GM18870 (cell line): ENCODE results near the gene BBS9.
"Not testable (repeated sequence)": the region's sequence is repeated elsewhere in the genome, so short reads cannot be mapped to it uniquely, and the experiment has no call there.

Experiments used
- ATAC-seq: cut with Tn5 transposase; IDR thresholded peaks from one replicate; pipeline ENCODE4 v1.9.1; 2021; ENCODE audit warnings: moderate library complexity; ENCODE audit not compliant: unreplicated experiment

BBS9 gene

DNA sequence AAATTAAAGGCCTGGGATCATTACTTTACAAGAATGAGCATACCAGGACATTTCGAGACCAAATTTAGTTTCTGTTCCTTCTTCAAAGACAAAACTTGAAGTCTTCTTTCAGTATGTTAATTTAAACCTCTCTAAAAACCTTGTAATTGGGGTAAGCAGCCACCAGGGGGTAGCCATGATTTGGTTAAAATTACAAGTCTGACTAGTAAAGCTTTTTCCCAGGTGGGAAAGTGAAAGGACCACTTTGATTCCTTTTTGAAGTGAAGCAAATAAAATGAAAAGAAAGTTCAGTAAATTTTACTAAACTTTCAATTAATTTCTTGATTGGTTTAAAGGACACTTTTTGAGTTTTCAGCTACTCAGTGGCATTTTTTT is 294.3 kb downstream of the BBS9 start:
- peak; percentile 96 for ATAC-seq

- no peak for ATAC-seq
These were observed 296.0 kb downstream of the BBS9 start for GRCh38 chr7:33425395-33425794.

DNA sequence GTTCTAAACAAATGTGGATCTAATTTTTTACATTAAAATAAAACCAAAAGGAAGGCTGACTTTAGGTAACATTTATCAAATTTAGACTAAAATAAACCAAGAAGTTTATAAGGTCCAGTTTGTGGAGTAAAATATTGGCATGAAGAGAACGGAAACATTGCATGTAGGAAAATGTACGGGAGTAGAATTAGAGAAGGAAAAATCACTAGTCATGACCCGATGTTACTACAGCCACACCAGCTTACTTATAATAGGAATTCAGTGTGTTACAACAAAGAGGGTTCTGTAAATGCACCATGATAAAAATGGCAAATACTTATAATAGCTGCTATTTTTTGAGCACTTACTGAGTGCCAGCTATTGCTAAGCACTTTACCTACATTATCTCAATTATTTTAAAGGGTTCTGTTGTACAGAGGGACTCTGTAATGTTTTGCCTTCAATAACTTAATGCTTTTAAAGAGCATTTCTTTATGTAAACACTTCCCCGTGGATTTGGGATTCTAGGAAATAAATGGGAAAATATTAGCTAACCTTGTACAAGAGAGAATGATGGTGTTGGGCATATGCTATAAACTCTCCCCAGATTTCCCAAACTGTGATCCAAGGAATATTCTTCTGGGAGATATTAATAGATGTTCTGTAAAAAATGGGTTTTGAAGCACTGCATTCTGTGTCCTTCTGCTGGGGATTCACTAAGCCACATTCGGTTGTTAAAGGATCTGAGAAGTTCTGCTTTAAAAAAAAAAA is 296.7 kb downstream of the BBS9 start:
- ATAC-seq = no peak

DNA sequence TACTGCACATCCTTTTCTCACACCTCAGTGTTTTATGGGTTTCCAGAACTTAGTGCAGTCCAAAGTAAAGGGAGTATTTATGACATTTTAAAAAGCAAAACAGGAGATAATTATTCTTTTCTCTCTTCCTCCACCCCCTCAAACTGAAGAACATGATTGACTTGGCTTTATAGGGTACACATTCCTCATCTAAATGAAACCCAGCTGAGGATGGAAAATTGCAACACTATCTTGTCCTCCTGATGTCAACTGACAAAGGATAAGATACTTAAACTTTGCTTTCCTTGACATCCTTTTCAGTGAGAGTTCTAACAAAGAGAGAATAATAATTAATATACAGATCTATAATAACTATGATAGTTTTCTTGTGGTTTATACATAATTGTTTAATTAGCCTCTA is 299.1 kb downstream of the BBS9 start:
- no peak for ATAC-seq

DNA sequence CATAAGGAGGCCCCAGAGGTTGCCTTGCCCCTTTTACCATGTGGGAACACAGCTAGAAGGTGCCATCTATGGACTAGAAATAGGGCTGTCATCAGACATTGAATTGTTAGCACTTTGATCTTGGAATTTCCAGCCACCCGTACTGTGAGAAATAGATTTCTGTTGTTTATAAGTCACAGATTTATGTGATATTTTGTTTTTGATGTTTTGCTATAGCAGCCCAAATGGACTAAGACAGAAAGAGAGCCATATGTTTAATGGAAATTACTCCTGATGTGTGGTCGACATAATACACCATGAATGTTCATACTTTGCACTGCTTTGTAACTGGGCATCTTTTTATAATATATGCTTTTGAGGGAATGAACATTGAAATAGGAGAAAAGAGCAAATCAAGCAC is 302.2 kb downstream of the BBS9 start:
- no peak for ATAC-seq

- ATAC-seq = no peak
These were observed 303.5 kb downstream of the BBS9 start for GRCh38 chr7:33432821-33433220.

DNA sequence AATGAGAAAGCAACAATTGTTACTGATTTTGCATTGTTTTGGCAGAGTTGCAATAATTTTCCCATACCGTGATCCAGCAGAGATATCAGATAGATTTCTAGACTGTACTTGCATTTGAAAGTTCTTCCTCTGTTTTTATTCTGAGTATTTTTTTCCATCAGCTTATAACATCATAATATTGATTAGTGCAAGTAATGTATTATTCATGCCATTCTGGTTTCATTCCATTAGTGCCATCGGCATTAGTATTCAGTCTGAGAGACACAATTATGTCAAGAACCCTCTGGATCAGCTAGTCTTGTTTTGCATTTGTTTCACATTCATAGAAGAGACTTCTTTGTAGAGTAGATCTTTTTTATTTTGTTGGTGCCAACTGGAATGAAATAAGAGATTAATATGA is 304.0 kb downstream of the BBS9 start:
- ATAC-seq = no peak

DNA sequence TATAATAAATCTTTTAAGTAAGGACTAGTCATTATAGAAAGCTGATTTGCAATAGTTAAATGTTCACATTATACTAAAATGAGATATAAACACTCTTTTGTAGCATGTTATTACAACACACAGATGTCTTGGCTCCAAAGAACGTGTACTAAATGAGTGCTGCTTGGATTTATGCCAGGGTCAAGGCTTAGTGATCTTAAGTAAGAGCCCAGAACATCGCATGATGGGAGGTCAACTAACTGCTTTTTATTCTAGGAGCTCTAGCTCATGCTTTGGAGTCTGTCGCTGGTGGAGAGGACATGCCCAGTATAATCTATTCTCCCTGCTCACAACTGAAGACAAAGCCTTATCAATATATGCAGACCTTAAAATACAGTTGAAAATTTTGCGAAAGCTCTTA is 315.1 kb downstream of the BBS9 start:
- ATAC-seq = no peak

GRCh38 chr7:33446551-33446950 is 317.2 kb downstream of the BBS9 start:
- no peak for ATAC-seq

DNA sequence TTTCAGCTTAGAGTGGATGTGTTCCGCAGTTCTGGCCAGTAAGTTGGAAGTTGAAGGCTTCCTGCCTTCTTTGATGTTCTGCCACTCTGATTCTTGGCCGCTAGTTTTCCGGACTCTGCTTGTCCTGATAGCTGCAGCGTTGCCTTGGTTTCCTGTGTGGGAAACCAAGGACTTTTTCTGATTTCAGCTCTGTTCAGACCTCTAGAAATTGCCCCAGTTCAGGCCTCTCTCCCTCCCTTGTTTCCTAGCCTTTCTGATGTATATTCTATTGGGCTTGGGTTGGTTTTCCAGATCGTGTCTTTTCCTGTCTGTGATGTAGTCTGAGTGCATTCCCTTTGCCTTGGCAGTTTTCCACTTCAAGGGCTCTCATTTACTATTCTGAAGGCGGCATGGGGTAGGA is 318.7 kb downstream of the BBS9 start:
- no peak for ATAC-seq

GRCh38 chr7:33449847-33450246 is 320.5 kb downstream of the BBS9 start:
- ATAC-seq = no peak

DNA sequence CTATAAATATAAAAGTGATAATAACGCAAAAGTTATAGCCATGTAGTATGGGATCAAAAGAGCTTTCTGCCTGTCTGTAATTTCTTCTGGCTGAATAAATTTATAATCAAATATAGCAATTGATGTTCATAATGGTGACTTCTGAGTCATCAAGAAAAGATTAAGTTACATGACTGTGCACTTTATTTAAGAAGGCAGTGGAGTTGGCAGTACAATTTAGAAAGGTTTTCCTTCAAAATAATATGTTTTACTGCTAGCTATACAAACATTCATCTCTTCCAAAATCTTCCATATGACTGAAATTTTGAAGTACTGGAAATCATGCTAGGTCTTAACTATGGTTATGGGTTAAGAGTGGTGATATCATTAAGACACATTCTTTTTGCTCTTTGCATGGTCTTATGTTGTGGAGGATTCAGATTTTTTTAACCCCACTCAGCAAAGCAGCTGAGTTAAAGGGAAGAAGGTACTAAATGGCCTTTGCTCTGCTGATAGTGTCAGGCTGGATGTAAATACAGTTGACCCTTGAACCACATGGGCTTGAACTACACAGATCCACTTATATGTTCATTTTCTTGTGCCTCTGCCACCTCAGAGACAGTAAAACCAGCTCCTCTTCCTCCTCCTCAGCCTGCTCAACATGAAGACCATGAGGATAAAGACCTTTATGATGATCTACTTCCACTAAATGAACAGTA is 323.6 kb downstream of the BBS9 start:
- ATAC-seq = no peak

DNA sequence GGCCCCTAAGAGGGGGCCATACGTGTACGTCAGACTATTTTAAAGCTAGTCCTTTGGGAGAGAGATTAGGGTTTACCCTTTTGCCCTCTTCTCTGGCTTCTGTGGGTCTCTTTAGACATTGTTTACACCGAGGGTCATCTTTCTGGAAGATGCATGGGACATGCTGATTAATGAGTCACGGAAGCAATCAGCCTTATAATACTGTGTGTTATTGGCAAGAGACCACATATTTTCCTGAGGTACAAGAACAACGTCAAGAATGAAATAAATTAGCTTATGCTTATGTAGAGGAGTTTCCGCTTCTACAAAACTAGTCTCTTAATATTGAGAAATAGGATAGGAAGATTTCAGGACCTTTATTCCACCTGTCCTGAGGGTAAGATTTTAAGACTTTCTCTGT is 327.7 kb downstream of the BBS9 start:
- ATAC-seq = no peak

- no peak for ATAC-seq
These were observed 329.2 kb downstream of the BBS9 start for GRCh38 chr7:33458581-33458980.

GRCh38 chr7:33459340-33459751 is 330.0 kb downstream of the BBS9 start:
- no peak for ATAC-seq

DNA sequence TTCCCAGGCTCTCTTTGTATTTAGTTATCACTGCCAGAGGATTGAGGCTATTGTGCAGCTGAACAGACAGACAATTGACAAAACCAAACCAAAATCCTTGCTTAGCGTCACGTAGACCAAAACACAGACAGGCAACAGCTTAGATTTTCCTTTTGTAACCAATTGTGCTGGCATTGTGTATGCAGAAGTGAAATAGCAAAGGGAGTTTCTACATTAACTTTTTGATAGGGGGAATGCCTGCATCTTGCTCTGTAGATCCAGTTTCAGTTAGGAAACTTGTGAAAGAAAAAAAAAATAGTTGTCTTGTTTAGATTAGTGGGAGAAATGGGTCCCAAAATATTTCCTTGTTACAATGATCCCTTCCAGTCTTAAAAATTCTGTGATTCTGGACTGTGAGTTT is 333.8 kb downstream of the BBS9 start:
- ATAC-seq = no peak

DNA sequence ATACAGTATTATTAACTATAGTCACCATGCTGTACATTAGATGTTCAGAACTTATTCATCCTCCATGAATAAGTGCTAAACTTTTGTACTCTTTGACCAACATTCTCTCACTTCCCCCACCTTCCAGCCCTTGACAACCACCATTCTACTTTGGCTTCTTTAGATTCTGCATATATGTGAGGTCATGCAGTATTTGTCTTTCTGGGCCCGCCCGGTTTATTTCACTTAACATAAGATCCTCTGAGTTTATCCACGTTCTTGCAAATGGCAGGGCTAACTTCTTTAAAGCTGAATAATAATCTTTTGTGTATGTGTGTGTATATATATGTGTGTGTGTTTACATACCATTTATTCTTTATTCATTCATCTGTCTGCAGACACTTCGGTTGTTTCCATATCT is 336.8 kb downstream of the BBS9 start:
- no peak for ATAC-seq

DNA sequence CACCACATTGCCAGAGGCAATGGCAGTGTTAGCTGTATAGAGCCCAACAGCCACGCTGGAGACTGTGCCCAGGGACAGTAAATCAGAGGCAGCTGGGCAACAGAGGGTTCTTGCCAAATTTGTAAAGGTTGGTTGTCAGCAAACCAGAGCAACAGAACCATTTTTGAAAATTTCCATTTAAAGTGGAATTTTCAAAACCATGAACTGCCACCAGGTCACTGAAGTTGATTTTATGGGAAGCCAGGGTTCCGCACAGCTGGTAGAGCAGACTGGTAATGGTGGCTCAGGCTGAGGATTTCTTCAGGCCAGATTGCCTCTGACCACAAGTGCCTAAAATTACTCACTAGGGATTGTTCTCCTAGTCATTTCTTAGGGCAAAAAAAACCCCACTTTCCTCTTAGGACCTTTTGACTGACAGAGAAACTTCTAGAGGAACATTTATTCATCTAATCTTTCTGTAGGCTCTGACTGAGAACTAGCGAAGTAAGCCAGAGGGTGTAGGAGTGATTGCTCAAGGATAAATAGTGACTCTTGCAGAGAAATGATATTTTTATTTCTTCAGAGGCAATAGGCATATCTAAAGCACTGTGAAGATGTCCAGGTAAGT is 342.4 kb downstream of the BBS9 start:
- no peak for ATAC-seq

GRCh38 chr7:33472348-33473025 is 343.1 kb downstream of the BBS9 start:
- no peak for ATAC-seq

GRCh38 chr7:33477719-33478480 is 348.5 kb downstream of the BBS9 start:
- ATAC-seq = no peak

DNA sequence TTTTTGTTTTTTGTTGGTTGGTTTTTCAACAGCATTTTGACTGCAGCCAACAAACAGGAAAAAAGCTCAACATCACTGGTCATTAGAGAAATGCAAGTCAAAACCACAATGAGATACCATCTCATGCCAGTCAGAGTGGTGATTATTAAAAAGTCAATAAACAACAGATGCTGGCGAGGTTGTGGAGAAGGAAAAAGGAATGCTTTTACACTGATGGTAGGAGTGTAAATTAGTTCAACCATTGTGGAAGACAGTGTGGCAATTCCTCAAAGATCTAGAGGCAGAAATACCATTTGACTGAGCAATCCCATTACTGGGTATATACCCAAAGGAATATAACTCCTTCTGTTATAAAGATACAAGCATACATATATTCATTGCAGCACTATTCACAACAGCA is 355.1 kb downstream of the BBS9 start:
- not testable (repeated sequence) for ATAC-seq
